Esophagus squamous epithelium (tissue), 4 donors: ENCODE results near the gene C4orf54.

Source experiments
- CTCF ChIP-seq, 6 experiments: fragments of 450-650 bp in 4 of 6; fragments of 200-600 bp in 2 of 6; sonication (generic) in 2 of 6; IDR thresholded peaks; one replicate each; pipeline ENCODE4 v1.5.1; 2016 to 2019; ENCODE audit warnings: antibody characterized with exemption in 6 of 6, mild to moderate bottlenecking in 4 of 6, moderate library complexity in 4 of 6
- POLR2A ChIP-seq, 4 donors: fragments of 450-650 bp; IDR thresholded peaks; one replicate each; pipeline ENCODE4 v1.6.1; 2017; ENCODE audit warnings: antibody characterized with exemption in 4 of 4, mild to moderate bottlenecking in 4 of 4, moderate library complexity in 3 of 4

DNA sequence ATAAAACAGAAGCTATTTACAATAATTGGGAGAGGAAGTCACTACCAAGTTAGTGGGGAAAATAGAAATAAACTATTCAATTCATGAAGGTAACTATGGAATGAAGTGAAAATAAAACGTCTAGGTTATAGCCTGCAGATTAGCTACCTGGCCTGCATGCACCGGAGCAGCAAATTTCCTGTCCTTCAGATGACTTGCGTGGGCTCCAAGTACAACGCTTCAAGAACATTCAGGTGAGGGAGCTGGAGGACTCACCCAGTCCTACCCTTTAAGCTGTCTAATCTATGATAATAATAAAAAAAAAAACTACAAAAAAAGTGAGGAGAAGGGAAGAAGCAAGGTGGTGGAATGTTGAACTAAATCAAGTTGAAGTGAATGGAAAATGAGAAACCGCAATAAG lies 13.2 kb downstream of the C4orf54 start:
- TF ChIP-seq POLR2A (IDR thresholded peaks at IDR 0.05) (no peak), CTCF (IDR thresholded peaks at IDR 0.05) (no peak)
